HCT116 (cell line): ENCODE measurements around the gene GATAD2A. TPM values are rescaled to one million over a fixed set of nuclear protein-coding genes. Genes with fewer than 3 reads are reported as not detected.

Experiments
- ATAC-seq: fragments of 200-7000 bp; cut with Tn5 transposase; 2 replicates; pipeline ENCODE4 v1.9.1; 2020; ENCODE audit warnings: mild to moderate bottlenecking, moderate library complexity
- BruUV-seq: library from RNA; stranded (reverse); fragments of 400-500 nt; replicated peaks from 2 replicates; lab custom pipeline; 2021; lab: Mats Ljungman, UMichigan
- CTCF ChIA-PET: fragments of 300-600 bp; sonication (Branson Sonifier 250); formaldehyde crosslinking; loops from one replicate; lab custom pipeline; 2021; ENCODE audit warnings: antibody characterized with exemption; lab: Charles Lee
- POLR2A ChIA-PET: fragments of 300-600, 350-600 bp; sonication (Branson Sonifier 250); formaldehyde crosslinking; loops from one replicate; lab custom pipeline; 2021; ENCODE audit warnings: antibody characterized with exemption; lab: Charles Lee
- RAD21 ChIA-PET, 2 experiments: fragments of 300-600 bp; sonication (Branson Sonifier 250); formaldehyde crosslinking; loops; one replicate each; lab custom pipeline; 2023; ENCODE audit warnings: low total read pairs in 2 of 2; ENCODE audit not compliant: uncharacterized antibody in 2 of 2, unreplicated experiment in 2 of 2, low non-redundant PET in 1 of 2; lab: Charles Lee
- DNase-seq: peaks from one replicate; pipeline ENCODE4 v3.0.0-alpha.2; 2010; ENCODE audit warnings: low read depth, low spot score
- H2AFZ ChIP-seq: fragments of 200-600 bp; shearing (Covaris generic), sonication (generic); 2 replicates; pipeline ENCODE4 v1.6.1; 2017; ENCODE audit warnings: low read depth, mixed run types, mixed read lengths, antibody characterized with exemption, low read length; ENCODE audit not compliant: poor library complexity, severe bottlenecking
- H3K27ac ChIP-seq: 2 replicates; pipeline ENCODE4 v1.5.1; 2012; ENCODE audit warnings: low read depth, low read length
- H3K27me3 ChIP-seq: fragments of 200-600 bp; sonication (generic); 2 replicates; pipeline ENCODE4 v1.6.1; 2016; ENCODE audit warnings: mixed run types, low read length, mixed read lengths; ENCODE audit not compliant: insufficient read depth
- H3K36me3 ChIP-seq, 2 experiments: fragments of 200-500 bp in 1 of 2; fragments of 200-600 bp in 1 of 2; sonication (Bioruptor generic) in 1 of 2; sonication (generic) in 1 of 2; 2 replicates each; pipeline versions ENCODE4 v1.5.1 to v1.6.1; 2014 to 2016; ENCODE audit warnings: low read length in 2 of 2, inconsistent platforms in 1 of 2, mixed read lengths in 1 of 2, mixed run types in 1 of 2; ENCODE audit not compliant: insufficient read depth in 2 of 2, control insufficient read depth in 1 of 2
- H3K4me1 ChIP-seq, 2 experiments: fragments of 200-600 bp in 1 of 2; sonication (generic) in 1 of 2; 2 replicates each; pipeline versions ENCODE4 v1.5.1 to v1.6.1; 2012 to 2017; ENCODE audit warnings: low read length in 2 of 2, inconsistent platforms in 1 of 2, mild to moderate bottlenecking in 1 of 2, mixed read lengths in 1 of 2, mixed run types in 1 of 2, moderate library complexity in 1 of 2; ENCODE audit not compliant: insufficient read depth in 2 of 2, control insufficient read depth in 1 of 2
- H3K4me2 ChIP-seq: fragments of 200-600 bp; sonication (generic); 2 replicates; pipeline ENCODE4 v1.6.1; 2017; ENCODE audit warnings: mixed run types, low read length, mixed read lengths
- H3K4me3 ChIP-seq, 2 experiments: fragments of 200-600 bp in 1 of 2; sonication (generic) in 1 of 2; replicated peaks in 1 of 2; 2 replicates each; pipeline ENCODE4 v1.5.1; 2011 to 2016; ENCODE audit warnings: low read length in 2 of 2, control low read depth in 1 of 2, low read depth in 1 of 2, mild to moderate bottlenecking in 1 of 2, mixed read lengths in 1 of 2, mixed run types in 1 of 2
- H3K79me2 ChIP-seq: fragments of 200-600 bp; sonication (generic); 2 replicates; pipeline ENCODE4 v1.6.1; 2017; ENCODE audit warnings: mild to moderate bottlenecking, mixed run types, low read length, moderate library complexity, mixed read lengths; ENCODE audit not compliant: insufficient read depth
- H3K9ac ChIP-seq: fragments of 200-600 bp; sonication (generic); 2 replicates; pipeline ENCODE4 v1.6.1; 2016; ENCODE audit warnings: low read length, mixed read lengths
- H3K9me2 ChIP-seq: fragments of 200-600 bp; sonication (generic), shearing (Covaris generic); 2 replicates; pipeline ENCODE4 v1.6.1; 2017; ENCODE audit warnings: mixed run types, mild to moderate bottlenecking, moderate library complexity; ENCODE audit not compliant: insufficient read depth
- H3K9me3 ChIP-seq, 2 experiments: fragments of 200-500 bp in 1 of 2; fragments of 200-600 bp in 1 of 2; sonication (Bioruptor generic) in 1 of 2; sonication (generic) in 1 of 2; 2 replicates each; pipeline ENCODE4 v1.6.1; 2014 to 2017; ENCODE audit warnings: low read length in 2 of 2, mixed read lengths in 2 of 2, inconsistent platforms in 1 of 2, low read depth in 1 of 2, mild to moderate bottlenecking in 1 of 2, mixed run types in 1 of 2, moderate library complexity in 1 of 2; ENCODE audit not compliant: control insufficient read depth in 1 of 2, insufficient read depth in 1 of 2
- H4K20me1 ChIP-seq: fragments of 200-600 bp; sonication (generic), shearing (Covaris generic); 2 replicates; pipeline ENCODE4 v1.6.1; 2017; ENCODE audit warnings: mixed run types, mild to moderate bottlenecking, moderate library complexity; ENCODE audit not compliant: insufficient read depth
- EZH2 ChIP-seq: fragments of 200-600 bp; sonication (generic); IDR thresholded peaks from 2 replicates; pipeline ENCODE4 v1.6.1; 2017; ENCODE audit warnings: antibody characterized with exemption, mixed run types
- MAX ChIP-seq: IDR thresholded peaks from 2 replicates; pipeline ENCODE4 v1.6.1; 2012
- POLR2AphosphoS5 ChIP-seq: IDR thresholded peaks from 2 replicates; pipeline ENCODE4 v1.6.1; 2011; ENCODE audit warnings: mild to moderate bottlenecking, low read depth, low read length, moderate library complexity
- ZBTB33 ChIP-seq: IDR thresholded peaks from 2 replicates; pipeline ENCODE4 v1.6.1; 2011; ENCODE audit warnings: mild to moderate bottlenecking, low read length, moderate library complexity; ENCODE audit not compliant: insufficient replicate concordance; ENCODE audit errors: extremely low read depth
- intact Hi-C: fragments of 100-400 bp; cut with micrococcal nuclease; formaldehyde crosslinking; loops from 2 replicates; pipeline ENCODE4 v1.10.0; 2022
- total RNA-seq: library from RNA; stranded (reverse); gene quantifications from one replicate; pipeline ENCODE4 v1.2.1, GENCODE V29; 2021; ENCODE audit not compliant: unreplicated experiment
- TF ChIP-seq, protein P1 (sequence below): IDR thresholded peaks from 2 replicates; pipeline ENCODE4 v1.6.1; 2012; ENCODE audit warnings: low read depth
- TF ChIP-seq, protein P2 (sequence below): IDR thresholded peaks from 2 replicates; pipeline ENCODE4 v1.6.1; 2012

GATAD2A gene
- total RNA-seq, 1 experiment from 2014 or later: 130 TPM

DNA sequence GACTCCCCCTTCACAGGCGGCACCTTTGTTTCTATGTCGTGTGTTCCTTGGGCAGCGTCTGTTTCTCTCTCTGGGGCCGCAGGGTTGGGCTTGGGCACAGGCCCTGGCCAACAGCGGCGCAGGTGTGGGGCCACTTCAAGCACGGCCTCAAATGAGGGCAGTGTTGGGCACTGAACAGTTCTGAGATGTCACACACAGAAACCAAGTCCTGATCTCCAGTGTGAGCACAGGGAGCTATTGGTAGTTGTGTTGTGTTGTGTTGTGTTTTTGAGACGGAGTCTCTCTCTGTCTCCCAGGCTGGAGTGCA, 42.7 kb downstream of the GATAD2A start (continued):
- TF ChIP-seq POLR2AphosphoS5: no peak
- TF ChIP-seq MAX: no peak
- TF ChIP-seq EZH2: no peak
- TF ChIP-seq, protein P1, sequence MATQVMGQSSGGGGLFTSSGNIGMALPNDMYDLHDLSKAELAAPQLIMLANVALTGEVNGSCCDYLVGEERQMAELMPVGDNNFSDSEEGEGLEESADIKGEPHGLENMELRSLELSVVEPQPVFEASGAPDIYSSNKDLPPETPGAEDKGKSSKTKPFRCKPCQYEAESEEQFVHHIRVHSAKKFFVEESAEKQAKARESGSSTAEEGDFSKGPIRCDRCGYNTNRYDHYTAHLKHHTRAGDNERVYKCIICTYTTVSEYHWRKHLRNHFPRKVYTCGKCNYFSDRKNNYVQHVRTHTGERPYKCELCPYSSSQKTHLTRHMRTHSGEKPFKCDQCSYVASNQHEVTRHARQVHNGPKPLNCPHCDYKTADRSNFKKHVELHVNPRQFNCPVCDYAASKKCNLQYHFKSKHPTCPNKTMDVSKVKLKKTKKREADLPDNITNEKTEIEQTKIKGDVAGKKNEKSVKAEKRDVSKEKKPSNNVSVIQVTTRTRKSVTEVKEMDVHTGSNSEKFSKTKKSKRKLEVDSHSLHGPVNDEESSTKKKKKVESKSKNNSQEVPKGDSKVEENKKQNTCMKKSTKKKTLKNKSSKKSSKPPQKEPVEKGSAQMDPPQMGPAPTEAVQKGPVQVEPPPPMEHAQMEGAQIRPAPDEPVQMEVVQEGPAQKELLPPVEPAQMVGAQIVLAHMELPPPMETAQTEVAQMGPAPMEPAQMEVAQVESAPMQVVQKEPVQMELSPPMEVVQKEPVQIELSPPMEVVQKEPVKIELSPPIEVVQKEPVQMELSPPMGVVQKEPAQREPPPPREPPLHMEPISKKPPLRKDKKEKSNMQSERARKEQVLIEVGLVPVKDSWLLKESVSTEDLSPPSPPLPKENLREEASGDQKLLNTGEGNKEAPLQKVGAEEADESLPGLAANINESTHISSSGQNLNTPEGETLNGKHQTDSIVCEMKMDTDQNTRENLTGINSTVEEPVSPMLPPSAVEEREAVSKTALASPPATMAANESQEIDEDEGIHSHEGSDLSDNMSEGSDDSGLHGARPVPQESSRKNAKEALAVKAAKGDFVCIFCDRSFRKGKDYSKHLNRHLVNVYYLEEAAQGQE: no peak

DNA sequence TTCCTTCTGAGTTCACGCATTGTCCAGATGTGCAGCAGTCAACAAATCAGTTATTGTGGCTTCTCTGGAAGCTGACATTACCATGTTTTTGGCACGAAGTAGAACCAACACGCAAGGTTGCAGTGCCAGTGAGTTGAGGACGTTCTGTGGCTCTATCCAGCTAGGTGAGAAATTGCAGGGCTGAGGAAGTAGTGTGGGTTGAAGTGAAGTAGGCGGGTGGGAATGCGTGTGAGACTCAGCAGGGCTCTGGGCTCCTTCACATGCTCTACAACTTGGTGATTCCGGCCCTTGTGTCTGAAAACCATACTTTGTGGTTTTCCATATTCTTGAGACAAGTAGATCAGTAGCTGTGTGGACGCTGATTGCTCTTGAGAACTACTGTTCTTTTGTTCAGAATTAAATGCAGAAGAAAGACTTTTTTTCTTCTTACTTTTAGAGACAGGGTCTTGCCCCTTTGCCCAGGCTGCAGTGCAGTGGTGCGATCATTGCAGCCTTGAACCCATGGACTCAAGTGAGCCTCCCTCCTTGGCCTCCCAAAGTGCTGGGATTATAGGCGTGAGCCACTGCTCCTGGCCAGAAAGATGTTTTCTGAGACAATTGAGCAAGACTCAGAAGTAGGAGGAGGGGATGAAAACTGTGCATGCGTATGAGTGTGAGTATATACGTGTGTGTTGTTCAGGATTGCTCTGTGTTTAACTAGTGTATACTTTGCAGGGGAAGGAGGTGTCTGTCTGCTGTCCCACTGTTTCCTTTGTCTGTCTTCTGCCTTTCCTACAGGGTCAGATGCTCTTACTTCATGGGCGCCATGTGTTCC, 46.2 kb downstream of the GATAD2A start:
- Histone ChIP-seq H3K4me2 (no peak overlapping the region), H3K36me3 (no peaks in the 10 kb centered on the region), H3K9me3 (no peaks in the 10 kb centered on the region), H2AFZ (no peak overlapping the region), H3K4me1 (no peaks in the 10 kb centered on the region), H3K27me3 (no peaks in the 10 kb centered on the region), H3K4me3 (no peak overlapping the region), H4K20me1 (peaks cover 6% of the 10 kb centered on the region; the same call in 1 of the 2 replicates), H3K9ac (no peak overlapping the region), H3K79me2 (peaks cover 100% of the 10 kb centered on the region), H3K9me2 (no peaks in the 10 kb centered on the region), H3K27ac (no peak overlapping the region)
- ChIA-PET RAD21 (no interaction called here), POLR2A (no interaction called here), CTCF (no interaction called here)
- no TSS peak for BruUV-seq
- intact Hi-C loops: no loop called here
- no peak for DNase-seq
- ATAC-seq: no peak
- TF ChIP-seq, protein P2, sequence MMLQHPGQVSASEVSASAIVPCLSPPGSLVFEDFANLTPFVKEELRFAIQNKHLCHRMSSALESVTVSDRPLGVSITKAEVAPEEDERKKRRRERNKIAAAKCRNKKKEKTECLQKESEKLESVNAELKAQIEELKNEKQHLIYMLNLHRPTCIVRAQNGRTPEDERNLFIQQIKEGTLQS: no peak
- no peak for TF ChIP-seq ZBTB33
- TF ChIP-seq MAX: no peak
